Gastrocnemius medialis (tissue), 4 donors: Measurements from ENCODE around the gene C1orf232. TPM values are rescaled to one million over a fixed set of nuclear protein-coding genes. Genes with fewer than 3 reads are reported as not detected.

ENCODE experiments used
- ATAC-seq, 2 donors: fragments of 150-250 bp; one replicate each; pipeline ENCODE4 v1.9.1; 2016
- DNase-seq, 2 donors: peaks; one replicate each; pipeline ENCODE4 v3.0.0-alpha.2; 2019
- H3K27ac ChIP-seq, 4 donors: fragments of 200-600 bp; sonication (generic); 1 replicate in 1 of 4; 2 replicates in 3 of 4; pipeline ENCODE4 v1.5.1; 2016 to 2018; ENCODE audit warnings: mild to moderate bottlenecking in 2 of 4, moderate library complexity in 1 of 4
- H3K27me3 ChIP-seq, 3 donors: fragments of 200-600 bp; sonication (generic) in 2 of 3; 1 replicate in 1 of 3; 2 replicates in 2 of 3; pipeline versions ENCODE4 v1.5.1 to v1.6.0; 2016 to 2019; ENCODE audit warnings: mild to moderate bottlenecking in 1 of 3, moderate library complexity in 1 of 3
- H3K36me3 ChIP-seq, 2 donors: fragments of 200-600 bp; sonication (generic) in 1 of 2; one replicate each; pipeline ENCODE4 v1.5.1; 2017 to 2018
- H3K4me1 ChIP-seq, 2 donors: fragments of 200-600 bp; sonication (generic) in 1 of 2; one replicate each; pipeline ENCODE4 v1.5.1; 2016 to 2017; ENCODE audit warnings: mild to moderate bottlenecking in 2 of 2
- H3K4me3 ChIP-seq, 4 donors: fragments of 200-600 bp; sonication (generic) in 3 of 4; 1 replicate in 1 of 4; 2 replicates in 3 of 4; pipeline ENCODE4 v1.5.1; 2016 to 2019; ENCODE audit warnings: mild to moderate bottlenecking in 2 of 4
- H3K9me3 ChIP-seq, 3 donors: fragments of 200-600 bp; sonication (generic) in 2 of 3; 1 replicate in 1 of 3; 2 replicates in 2 of 3; pipeline ENCODE4 v1.5.1; 2016 to 2019
- CTCF ChIP-seq, 5 experiments: fragments of 450-650 bp in 3 of 5; fragments of 200-600 bp in 2 of 5; sonication (generic) in 2 of 5; IDR thresholded peaks in 4 of 5; conservative IDR thresholded peaks in 1 of 5; 1 replicate in 4 of 5; 2 replicates in 1 of 5; pipeline ENCODE4 v1.5.1; 2016 to 2019; ENCODE audit warnings: antibody characterized with exemption in 5 of 5, mild to moderate bottlenecking in 3 of 5, moderate library complexity in 3 of 5
- POLR2A ChIP-seq, 2 donors: fragments of 450-650 bp; IDR thresholded peaks; one replicate each; pipeline ENCODE4 v1.6.1; 2017; ENCODE audit warnings: antibody characterized with exemption in 2 of 2, mild to moderate bottlenecking in 2 of 2, moderate library complexity in 2 of 2
- in situ Hi-C, 4 donors: fragments of 200-750 bp; cut with MboI; loops; one replicate each; pipeline versions ENCODE4 v1.15.0 to v1.8.0; 2017; ENCODE audit warnings: low sequenced_read_pairs in 4 of 4
- intact Hi-C: fragments of 100-400 bp; cut with DNase I; formaldehyde crosslinking; loops from one replicate; pipeline ENCODE4 v1.15.1; 2023; ENCODE audit warnings: low total_unique reads
- total RNA-seq, 4 donors: library from RNA; depleted of rRNA; stranded (reverse); fragments of >200 nt; gene quantifications; one replicate each; pipeline versions ENCODE4 v1.1.0 to v1.2.3, GENCODE V29; 2016

The C1orf232 gene
- total RNA-seq, 4 donors from 2014 or later = not detected

GRCh38 chr1:26138974-26139558 lies 29.7 kb downstream of the C1orf232 start:
- H3K4me1 ChIP-seq = no peaks in the 10 kb centered on the region
- H3K4me3 ChIP-seq = no peak overlapping the region
- in situ Hi-C loops = loop anchor here in 1 of 4 donors (25.0 kb wide), 1 partner anchor 252 kb away; the partner anchor contains the start of gene PAQR7
- no peak for TF ChIP-seq POLR2A (IDR thresholded peaks at IDR 0.05)
- TF ChIP-seq CTCF (IDR thresholded peaks at IDR 0.05 in 4 of 5, conservative IDR thresholded peaks at IDR 0.05 in 1 of 5) = no peak
- H3K27ac ChIP-seq = no peak overlapping the region
- no peaks in the 10 kb centered on the region for H3K27me3 ChIP-seq
- ATAC-seq (no peak), DNase-seq (no peak)
- no peaks in the 10 kb centered on the region for H3K36me3 ChIP-seq
- intact Hi-C loops = no loop called here
- no peaks in the 10 kb centered on the region for H3K9me3 ChIP-seq

- Histone ChIP-seq H3K4me3 (no peak overlapping the region), H3K4me1 (no peaks in the 10 kb centered on the region), H3K36me3 (no peaks in the 10 kb centered on the region), H3K9me3 (no peaks in the 10 kb centered on the region), H3K27ac (no peak overlapping the region), H3K27me3 (no peaks in the 10 kb centered on the region)
- TF ChIP-seq CTCF (IDR thresholded peaks at IDR 0.05 in 4 of 5, conservative IDR thresholded peaks at IDR 0.05 in 1 of 5) = no peak
- TF ChIP-seq POLR2A (IDR thresholded peaks at IDR 0.05) = no peak
- DNase-seq = no peak
- in situ Hi-C loops = loop anchor here in 1 of 4 donors (25.0 kb wide), 1 partner anchor 247 kb away; the partner anchor contains the start of gene PAQR7
- intact Hi-C loops = no loop called here
- ATAC-seq = no peak
Measured at GRCh38 chr1:26134466-26134865, 34.3 kb downstream of the C1orf232 start.

- H3K4me3 ChIP-seq = no peak overlapping the region
- no peaks in the 10 kb centered on the region for H3K9me3 ChIP-seq
- TF ChIP-seq CTCF (IDR thresholded peaks at IDR 0.05 in 4 of 5, conservative IDR thresholded peaks at IDR 0.05 in 1 of 5) (no peak), POLR2A (IDR thresholded peaks at IDR 0.05) (no peak)
- in situ Hi-C loops (loop anchor here in 1 of 4 donors (25.0 kb wide), 1 partner anchor 246 kb away; the partner anchor contains the start of gene PAQR7), intact Hi-C loops (no loop called here)
- no peaks in the 10 kb centered on the region for H3K27me3 ChIP-seq
- H3K4me1 ChIP-seq = peaks cover 5 to 6% of the 10 kb centered on the region in 2 donors
- ATAC-seq (no peak), DNase-seq (no peak)
- no peak overlapping the region for H3K27ac ChIP-seq
- no peaks in the 10 kb centered on the region for H3K36me3 ChIP-seq
Measured at GRCh38 chr1:26132834-26133167, 36.0 kb downstream of the C1orf232 start.

GRCh38 chr1:26132128-26132833 lies 36.5 kb downstream of the C1orf232 start:
- DNase-seq = no peak
- H3K4me3 ChIP-seq = no peak overlapping the region
- peaks cover 6 to 11% of the 10 kb centered on the region in 2 donors for H3K4me1 ChIP-seq
- no peaks in the 10 kb centered on the region for H3K27me3 ChIP-seq
- no peak overlapping the region for H3K27ac ChIP-seq
- ATAC-seq = no peak
- no peaks in the 10 kb centered on the region for H3K9me3 ChIP-seq
- intact Hi-C loops = no loop called here
- TF ChIP-seq POLR2A (IDR thresholded peaks at IDR 0.05) (no peak), CTCF (IDR thresholded peaks at IDR 0.05 in 4 of 5, conservative IDR thresholded peaks at IDR 0.05 in 1 of 5) (no peak)
- H3K36me3 ChIP-seq = no peaks in the 10 kb centered on the region
- in situ Hi-C loops = loop anchor here in 1 of 4 donors (25.0 kb wide), 1 partner anchor 245 kb away; the partner anchor contains the start of gene PAQR7
